GM19438 (cell line): ENCODE results near the gene TRAK1.

Experiments
- ATAC-seq: cut with Tn5 transposase; IDR thresholded peaks from one replicate; pipeline ENCODE4 v1.9.1; 2021; ENCODE audit warnings: low read depth; ENCODE audit not compliant: unreplicated experiment

Gene TRAK1

GRCh38 chr3:42228796-42229195 lies 137.6 kb downstream of the TRAK1 start:
- no peak for ATAC-seq

GRCh38 chr3:42229266-42229941 lies 138.2 kb downstream of the TRAK1 start:
- no peak for ATAC-seq

GRCh38 chr3:42229942-42230688 lies 139.0 kb downstream of the TRAK1 start:
- ATAC-seq = no peak

- no peak for ATAC-seq
These were observed 139.7 kb downstream of the TRAK1 start for GRCh38 chr3:42230860-42231259.

GRCh38 chr3:42235532-42235931 lies 144.4 kb downstream of the TRAK1 start:
- ATAC-seq = no peak

- ATAC-seq = no peak
These were observed 145.5 kb downstream of the TRAK1 start for GRCh38 chr3:42236611-42237010.

GRCh38 chr3:42246091-42246490 lies 154.9 kb downstream of the TRAK1 start:
- ATAC-seq = no peak

- ATAC-seq = peak; percentile 58
These were observed 156.4 kb downstream of the TRAK1 start for GRCh38 chr3:42247576-42248027.

GRCh38 chr3:42250761-42251160 lies 159.6 kb downstream of the TRAK1 start:
- ATAC-seq = no peak

GRCh38 chr3:42254566-42254965 lies 163.4 kb downstream of the TRAK1 start:
- ATAC-seq = no peak

GRCh38 chr3:42256135-42256819 lies 165.1 kb downstream of the TRAK1 start:
- no peak for ATAC-seq

GRCh38 chr3:42257007-42257406 lies 165.8 kb downstream of the TRAK1 start:
- ATAC-seq = no peak

- no peak for ATAC-seq
These were observed 171.4 kb downstream of the TRAK1 start for GRCh38 chr3:42262525-42262924.

GRCh38 chr3:42263354-42264346 lies 172.5 kb downstream of the TRAK1 start:
- ATAC-seq = no peak

GRCh38 chr3:42264399-42265058 lies 173.4 kb downstream of the TRAK1 start:
- no peak for ATAC-seq

GRCh38 chr3:42265059-42265991 lies 174.2 kb downstream of the TRAK1 start:
- ATAC-seq = no peak

- ATAC-seq = no peak
These were observed 174.9 kb downstream of the TRAK1 start, which contains the start of gene CCK for GRCh38 chr3:42266085-42266484. Gene CCK (minus strand): TSS chr3:42266185. CDS start chr3:42263630, 2,555 bp downstream.

- no peak for ATAC-seq
These were observed 176.7 kb downstream of the TRAK1 start for GRCh38 chr3:42267878-42268277.

- no peak for ATAC-seq
These were observed 178.5 kb downstream of the TRAK1 start for GRCh38 chr3:42269647-42270046.
